HG02840 (cell line): Measurements from ENCODE around the gene SIGLEC7.

Experiments
- ATAC-seq: cut with Tn5 transposase; IDR thresholded peaks from one replicate; pipeline ENCODE4 v1.9.1; 2021; ENCODE audit warnings: mild to moderate bottlenecking, moderate library complexity, moderate number of reproducible peaks; ENCODE audit not compliant: unreplicated experiment, low FRiP score

Gene SIGLEC7

GRCh38 chr19:51116736-51117286 lies 25.3 kb upstream of the SIGLEC7 start:
- ATAC-seq: no peak

GRCh38 chr19:51119101-51119500 lies 23.0 kb upstream of the SIGLEC7 start:
- no peak for ATAC-seq

- no peak for ATAC-seq
Observed at GRCh38 chr19:51119611-51120010, 22.5 kb upstream of the SIGLEC7 start.

GRCh38 chr19:51120160-51120559 lies 21.9 kb upstream of the SIGLEC7 start:
- no peak for ATAC-seq

- ATAC-seq: no peak
Observed at GRCh38 chr19:51121257-51121656, 20.8 kb upstream of the SIGLEC7 start.

- no peak for ATAC-seq
Observed at GRCh38 chr19:51122112-51122981, 19.8 kb upstream of the SIGLEC7 start.

GRCh38 chr19:51123381-51123800 lies 18.7 kb upstream of the SIGLEC7 start:
- ATAC-seq: no peak

- ATAC-seq: no peak
Observed at GRCh38 chr19:51123802-51124201, 18.3 kb upstream of the SIGLEC7 start.

- no peak for ATAC-seq
Observed at GRCh38 chr19:51124216-51124615, 17.9 kb upstream of the SIGLEC7 start.

GRCh38 chr19:51124729-51125128 lies 17.4 kb upstream of the SIGLEC7 start, which contains the start of gene SIGLEC9:
Gene SIGLEC9 (plus strand): TSS chr19:51124906. CDS start chr19:51124975, 69 bp downstream.
- no peak for ATAC-seq

GRCh38 chr19:51125421-51126075 lies 16.6 kb upstream of the SIGLEC7 start:
- ATAC-seq: no peak

GRCh38 chr19:51127032-51127431 lies 15.1 kb upstream of the SIGLEC7 start:
- ATAC-seq: no peak

GRCh38 chr19:51127755-51128154 lies 14.3 kb upstream of the SIGLEC7 start:
- ATAC-seq: no peak

- no peak for ATAC-seq
Observed at GRCh38 chr19:51128227-51128626, 13.9 kb upstream of the SIGLEC7 start.

- ATAC-seq: no peak
Observed at GRCh38 chr19:51129716-51130115, 12.4 kb upstream of the SIGLEC7 start.

GRCh38 chr19:51131780-51132680 lies 10.1 kb upstream of the SIGLEC7 start:
- ATAC-seq: no peak

GRCh38 chr19:51135004-51135403 lies 7.1 kb upstream of the SIGLEC7 start:
- no peak for ATAC-seq

- no peak for ATAC-seq
Observed at GRCh38 chr19:51135986-51136762, 5.9 kb upstream of the SIGLEC7 start.

- ATAC-seq: no peak
Observed at GRCh38 chr19:51136851-51137551, 5.1 kb upstream of the SIGLEC7 start.
